ENCODE data around the gene FCHSD2.

DNA sequence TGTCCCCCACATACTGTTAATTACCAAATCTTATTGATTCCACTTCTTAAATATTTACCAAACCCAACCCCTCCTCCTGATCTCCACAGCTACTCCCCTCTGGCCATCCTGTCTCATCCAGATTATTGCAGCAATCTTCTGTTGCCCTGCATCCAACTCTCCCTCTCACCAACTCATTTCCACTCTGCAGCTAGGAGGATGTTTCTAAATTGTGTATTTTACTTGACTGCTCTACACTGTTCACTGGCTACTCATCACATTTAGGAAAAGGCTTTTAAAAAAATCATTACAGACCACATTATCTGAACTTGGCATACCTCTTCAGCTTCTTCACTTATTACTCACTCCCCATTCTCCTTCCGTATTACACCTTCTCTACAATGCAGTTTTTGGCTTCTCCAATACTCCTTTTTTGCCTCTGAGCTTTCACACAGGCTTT is 210.0 kb downstream of the FCHSD2 start:
- TF ChIP-seq, protein P1, sequence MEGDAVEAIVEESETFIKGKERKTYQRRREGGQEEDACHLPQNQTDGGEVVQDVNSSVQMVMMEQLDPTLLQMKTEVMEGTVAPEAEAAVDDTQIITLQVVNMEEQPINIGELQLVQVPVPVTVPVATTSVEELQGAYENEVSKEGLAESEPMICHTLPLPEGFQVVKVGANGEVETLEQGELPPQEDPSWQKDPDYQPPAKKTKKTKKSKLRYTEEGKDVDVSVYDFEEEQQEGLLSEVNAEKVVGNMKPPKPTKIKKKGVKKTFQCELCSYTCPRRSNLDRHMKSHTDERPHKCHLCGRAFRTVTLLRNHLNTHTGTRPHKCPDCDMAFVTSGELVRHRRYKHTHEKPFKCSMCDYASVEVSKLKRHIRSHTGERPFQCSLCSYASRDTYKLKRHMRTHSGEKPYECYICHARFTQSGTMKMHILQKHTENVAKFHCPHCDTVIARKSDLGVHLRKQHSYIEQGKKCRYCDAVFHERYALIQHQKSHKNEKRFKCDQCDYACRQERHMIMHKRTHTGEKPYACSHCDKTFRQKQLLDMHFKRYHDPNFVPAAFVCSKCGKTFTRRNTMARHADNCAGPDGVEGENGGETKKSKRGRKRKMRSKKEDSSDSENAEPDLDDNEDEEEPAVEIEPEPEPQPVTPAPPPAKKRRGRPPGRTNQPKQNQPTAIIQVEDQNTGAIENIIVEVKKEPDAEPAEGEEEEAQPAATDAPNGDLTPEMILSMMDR (tag by site-specific recombination; IDR thresholded peaks at IDR 0.05), result no peak
- TF ChIP-seq, protein P2, sequence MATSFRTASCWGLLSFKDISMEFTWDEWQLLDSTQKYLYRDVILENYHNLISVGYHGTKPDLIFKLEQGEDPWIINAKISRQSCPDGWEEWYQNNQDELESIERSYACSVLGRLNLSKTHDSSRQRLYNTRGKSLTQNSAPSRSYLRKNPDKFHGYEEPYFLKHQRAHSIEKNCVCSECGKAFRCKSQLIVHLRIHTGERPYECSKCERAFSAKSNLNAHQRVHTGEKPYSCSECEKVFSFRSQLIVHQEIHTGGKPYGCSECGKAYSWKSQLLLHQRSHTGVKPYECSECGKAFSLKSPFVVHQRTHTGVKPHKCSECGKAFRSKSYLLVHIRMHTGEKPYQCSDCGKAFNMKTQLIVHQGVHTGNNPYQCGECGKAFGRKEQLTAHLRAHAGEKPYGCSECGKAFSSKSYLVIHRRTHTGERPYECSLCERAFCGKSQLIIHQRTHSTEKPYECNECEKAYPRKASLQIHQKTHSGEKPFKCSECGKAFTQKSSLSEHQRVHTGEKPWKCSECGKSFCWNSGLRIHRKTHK (tag by site-specific recombination; IDR thresholded peaks at IDR 0.05), result no peak
- TF ChIP-seq KLF7 (tag by site-specific recombination; IDR thresholded peaks at IDR 0.05; ENCODE audit: borderline replicate concordance), result no peak
- TF ChIP-seq ZNF223 (tag by site-specific recombination; IDR thresholded peaks at IDR 0.05), result no peak
- TF ChIP-seq HOXD13 (CRISPR knock-in tag; IDR thresholded peaks at IDR 0.05; ENCODE audit: borderline replicate concordance), result no peak
- TF ChIP-seq TCF7L2 (IDR thresholded peaks at IDR 0.05; ENCODE audit: borderline replicate concordance, low read depth, low read length), result no peak
- TF ChIP-seq, protein P3, sequence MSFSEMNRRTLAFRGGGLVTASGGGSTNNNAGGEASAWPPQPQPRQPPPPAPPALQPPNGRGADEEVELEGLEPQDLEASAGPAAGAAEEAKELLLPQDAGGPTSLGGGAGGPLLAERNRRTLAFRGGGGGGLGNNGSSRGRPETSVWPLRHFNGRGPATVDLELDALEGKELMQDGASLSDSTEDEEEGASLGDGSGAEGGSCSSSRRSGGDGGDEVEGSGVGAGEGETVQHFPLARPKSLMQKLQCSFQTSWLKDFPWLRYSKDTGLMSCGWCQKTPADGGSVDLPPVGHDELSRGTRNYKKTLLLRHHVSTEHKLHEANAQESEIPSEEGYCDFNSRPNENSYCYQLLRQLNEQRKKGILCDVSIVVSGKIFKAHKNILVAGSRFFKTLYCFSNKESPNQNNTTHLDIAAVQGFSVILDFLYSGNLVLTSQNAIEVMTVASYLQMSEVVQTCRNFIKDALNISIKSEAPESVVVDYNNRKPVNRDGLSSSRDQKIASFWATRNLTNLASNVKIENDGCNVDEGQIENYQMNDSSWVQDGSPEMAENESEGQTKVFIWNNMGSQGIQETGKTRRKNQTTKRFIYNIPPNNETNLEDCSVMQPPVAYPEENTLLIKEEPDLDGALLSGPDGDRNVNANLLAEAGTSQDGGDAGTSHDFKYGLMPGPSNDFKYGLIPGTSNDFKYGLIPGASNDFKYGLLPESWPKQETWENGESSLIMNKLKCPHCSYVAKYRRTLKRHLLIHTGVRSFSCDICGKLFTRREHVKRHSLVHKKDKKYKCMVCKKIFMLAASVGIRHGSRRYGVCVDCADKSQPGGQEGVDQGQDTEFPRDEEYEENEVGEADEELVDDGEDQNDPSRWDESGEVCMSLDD (tag by site-specific recombination; IDR thresholded peaks at IDR 0.05), result no peak
- TF ChIP-seq ZNF830 (tag by site-specific recombination; IDR thresholded peaks at IDR 0.05; ENCODE audit: low read depth), result no peak
- TF ChIP-seq WT1 (tag by site-specific recombination; IDR thresholded peaks at IDR 0.05), result no peak
- TF ChIP-seq REPIN1 (tag by site-specific recombination; IDR thresholded peaks at IDR 0.05; ENCODE audit: low read depth), result no peak
- TF ChIP-seq, protein P4, sequence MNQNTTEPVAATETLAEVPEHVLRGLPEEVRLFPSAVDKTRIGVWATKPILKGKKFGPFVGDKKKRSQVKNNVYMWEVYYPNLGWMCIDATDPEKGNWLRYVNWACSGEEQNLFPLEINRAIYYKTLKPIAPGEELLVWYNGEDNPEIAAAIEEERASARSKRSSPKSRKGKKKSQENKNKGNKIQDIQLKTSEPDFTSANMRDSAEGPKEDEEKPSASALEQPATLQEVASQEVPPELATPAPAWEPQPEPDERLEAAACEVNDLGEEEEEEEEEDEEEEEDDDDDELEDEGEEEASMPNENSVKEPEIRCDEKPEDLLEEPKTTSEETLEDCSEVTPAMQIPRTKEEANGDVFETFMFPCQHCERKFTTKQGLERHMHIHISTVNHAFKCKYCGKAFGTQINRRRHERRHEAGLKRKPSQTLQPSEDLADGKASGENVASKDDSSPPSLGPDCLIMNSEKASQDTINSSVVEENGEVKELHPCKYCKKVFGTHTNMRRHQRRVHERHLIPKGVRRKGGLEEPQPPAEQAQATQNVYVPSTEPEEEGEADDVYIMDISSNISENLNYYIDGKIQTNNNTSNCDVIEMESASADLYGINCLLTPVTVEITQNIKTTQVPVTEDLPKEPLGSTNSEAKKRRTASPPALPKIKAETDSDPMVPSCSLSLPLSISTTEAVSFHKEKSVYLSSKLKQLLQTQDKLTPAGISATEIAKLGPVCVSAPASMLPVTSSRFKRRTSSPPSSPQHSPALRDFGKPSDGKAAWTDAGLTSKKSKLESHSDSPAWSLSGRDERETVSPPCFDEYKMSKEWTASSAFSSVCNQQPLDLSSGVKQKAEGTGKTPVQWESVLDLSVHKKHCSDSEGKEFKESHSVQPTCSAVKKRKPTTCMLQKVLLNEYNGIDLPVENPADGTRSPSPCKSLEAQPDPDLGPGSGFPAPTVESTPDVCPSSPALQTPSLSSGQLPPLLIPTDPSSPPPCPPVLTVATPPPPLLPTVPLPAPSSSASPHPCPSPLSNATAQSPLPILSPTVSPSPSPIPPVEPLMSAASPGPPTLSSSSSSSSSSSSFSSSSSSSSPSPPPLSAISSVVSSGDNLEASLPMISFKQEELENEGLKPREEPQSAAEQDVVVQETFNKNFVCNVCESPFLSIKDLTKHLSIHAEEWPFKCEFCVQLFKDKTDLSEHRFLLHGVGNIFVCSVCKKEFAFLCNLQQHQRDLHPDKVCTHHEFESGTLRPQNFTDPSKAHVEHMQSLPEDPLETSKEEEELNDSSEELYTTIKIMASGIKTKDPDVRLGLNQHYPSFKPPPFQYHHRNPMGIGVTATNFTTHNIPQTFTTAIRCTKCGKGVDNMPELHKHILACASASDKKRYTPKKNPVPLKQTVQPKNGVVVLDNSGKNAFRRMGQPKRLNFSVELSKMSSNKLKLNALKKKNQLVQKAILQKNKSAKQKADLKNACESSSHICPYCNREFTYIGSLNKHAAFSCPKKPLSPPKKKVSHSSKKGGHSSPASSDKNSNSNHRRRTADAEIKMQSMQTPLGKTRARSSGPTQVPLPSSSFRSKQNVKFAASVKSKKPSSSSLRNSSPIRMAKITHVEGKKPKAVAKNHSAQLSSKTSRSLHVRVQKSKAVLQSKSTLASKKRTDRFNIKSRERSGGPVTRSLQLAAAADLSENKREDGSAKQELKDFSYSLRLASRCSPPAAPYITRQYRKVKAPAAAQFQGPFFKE (tag by site-specific recombination; IDR thresholded peaks at IDR 0.05; ENCODE audit: borderline replicate concordance), result no peak

All from HEK293 (cell line).